ENCODE data around the gene USP31. TPM values are rescaled to one million over a fixed set of nuclear protein-coding genes. Genes with fewer than 3 reads are reported as not detected.

Gene USP31
- total and polyA plus RNA-seq, 10 donors = 0.52 to 9.0 (median 5.5) TPM

- H3K9me3 ChIP-seq = no peaks in the 10 kb centered on the region
- no peak for TF ChIP-seq POLR2AphosphoS5 (IDR thresholded peaks at IDR 0.05)
- TF ChIP-seq POLR2A (IDR thresholded peaks at IDR 0.05) = no peak
- no peak for TF ChIP-seq CTCF (IDR thresholded peaks at IDR 0.05 in 8 of 11, conservative IDR thresholded peaks at IDR 0.05 in 3 of 11)
- H3K27me3 ChIP-seq (replicated peaks in 1 of 7) = no peaks in the 10 kb centered on the region
- DNase-seq = no peak
- H3K27ac ChIP-seq = peak overlapping the region in 4 of 8 donors; percentile 4 to 41 (median 6)
- WGBS, 5 donors = 58 to 84% (median 73%) methylated on average over 8 of the region's 8 CpGs
- peaks cover 0 to 84% (median 30%) of the 10 kb centered on the region in 6 donors for H3K36me3 ChIP-seq
- H3K4me3 ChIP-seq = no peak overlapping the region
- H3K4me1 ChIP-seq = peaks cover 0 to 34% (median 14%) of the 10 kb centered on the region in 6 donors
- intact Hi-C loops (cut with DNase I; ENCODE audit: low total_unique reads) = no loop called here
Measured at GRCh38 chr16:23071196-23072083, 77.8 kb downstream of the USP31 start.

GRCh38 chr16:23069844-23070243, 79.4 kb downstream of the USP31 start:
- Histone ChIP-seq H3K27ac (no peak overlapping the region), H3K36me3 (peaks cover 0 to 71% (median 30%) of the 10 kb centered on the region in 6 donors), H3K27me3 (replicated peaks in 1 of 7) (no peaks in the 10 kb centered on the region), H3K4me1 (peaks cover 0 to 31% (median 11%) of the 10 kb centered on the region in 6 donors), H3K4me3 (no peak overlapping the region), H3K9me3 (no peaks in the 10 kb centered on the region)
- TF ChIP-seq POLR2A (IDR thresholded peaks at IDR 0.05) = no peak
- TF ChIP-seq CTCF (IDR thresholded peaks at IDR 0.05 in 8 of 11, conservative IDR thresholded peaks at IDR 0.05 in 3 of 11) = no peak
- TF ChIP-seq POLR2AphosphoS5 (IDR thresholded peaks at IDR 0.05) = no peak
- no peak for DNase-seq
- 95 to 98% (median 96%) methylated on average over 6 of the region's 6 CpGs for WGBS, 5 donors
- intact Hi-C loops (cut with DNase I; ENCODE audit: low total_unique reads) = no loop called here

DNA sequence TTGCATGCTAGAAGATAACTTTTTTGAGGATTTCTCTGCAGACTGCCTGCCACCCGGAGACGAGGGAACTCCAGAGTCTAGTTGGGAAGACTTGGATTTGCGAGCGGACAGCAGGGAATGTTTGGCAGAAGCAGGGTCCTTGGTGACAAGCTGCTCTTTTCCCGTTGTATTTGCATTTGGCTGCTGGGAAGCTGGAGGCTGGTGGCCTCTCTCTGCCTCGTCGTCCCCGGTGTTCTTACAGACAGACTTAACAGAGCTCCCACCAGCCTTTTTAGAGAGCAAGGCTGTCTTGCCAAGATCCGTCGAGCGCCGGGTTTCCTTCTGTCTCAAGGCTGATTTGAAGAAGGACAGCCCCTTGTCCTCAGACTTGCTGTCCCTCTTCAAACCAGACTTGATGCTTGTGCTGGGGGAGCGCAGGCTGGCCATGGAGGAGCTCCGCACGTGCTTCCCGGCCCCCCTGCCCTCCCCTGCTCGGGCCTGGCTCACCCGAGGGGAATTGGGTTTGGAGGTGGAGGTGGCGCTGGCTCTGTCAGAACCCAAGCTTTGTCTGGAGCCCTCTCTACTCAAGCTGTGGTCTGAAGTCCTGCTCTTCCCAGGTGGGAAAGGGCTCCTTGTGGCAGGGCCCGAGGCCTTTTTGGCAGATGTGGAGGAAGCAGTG, 81.0 kb downstream of the USP31 start:
- WGBS, 5 donors = 93 to 98% (median 96%) methylated on average over 18 to 20 of the region's 20 CpGs
- peaks cover 0 to 61% (median 25%) of the 10 kb centered on the region in 6 donors for H3K36me3 ChIP-seq
- H3K4me1 ChIP-seq = peaks cover 0 to 23% (median 6%) of the 10 kb centered on the region in 6 donors
- intact Hi-C loops (cut with DNase I; ENCODE audit: low total_unique reads) = no loop called here
- no peak for DNase-seq
- no peak overlapping the region for H3K4me3 ChIP-seq
- no peak for TF ChIP-seq POLR2A (IDR thresholded peaks at IDR 0.05)
- TF ChIP-seq CTCF (IDR thresholded peaks at IDR 0.05 in 8 of 11, conservative IDR thresholded peaks at IDR 0.05 in 3 of 11) = no peak
- TF ChIP-seq POLR2AphosphoS5 (IDR thresholded peaks at IDR 0.05) = no peak
- no peaks in the 10 kb centered on the region for H3K27me3 ChIP-seq (replicated peaks in 1 of 7)
- H3K9me3 ChIP-seq = no peaks in the 10 kb centered on the region
- H3K27ac ChIP-seq = no peak overlapping the region

DNA sequence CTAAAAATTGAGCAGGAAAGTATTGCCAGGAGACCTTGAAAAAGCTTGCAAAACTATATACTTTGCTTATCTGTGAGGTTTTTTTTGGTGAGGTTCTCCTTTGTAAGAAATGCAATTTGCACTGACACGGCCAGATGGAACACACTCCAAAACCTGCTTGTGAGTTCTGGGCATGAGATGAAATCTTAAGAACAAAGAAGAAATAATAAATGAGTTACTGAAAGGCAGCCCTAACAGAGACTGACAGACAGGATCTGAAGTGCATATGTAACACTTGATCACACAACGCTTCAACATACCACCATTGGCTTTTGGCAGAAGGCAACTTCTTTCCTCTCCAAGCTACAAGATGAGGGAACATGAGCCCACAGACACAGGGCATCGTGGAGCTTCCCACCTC, 82.6 kb downstream of the USP31 start:
- WGBS, 5 donors = 69 to 82% (median 76%) methylated on average over 3 of the region's 3 CpGs
- DNase-seq = no peak
- no peak overlapping the region for H3K4me3 ChIP-seq
- TF ChIP-seq CTCF (IDR thresholded peaks at IDR 0.05 in 8 of 11, conservative IDR thresholded peaks at IDR 0.05 in 3 of 11) (no peak), POLR2A (IDR thresholded peaks at IDR 0.05) (no peak), POLR2AphosphoS5 (IDR thresholded peaks at IDR 0.05) (no peak)
- H3K36me3 ChIP-seq = peaks cover 0 to 46% (median 25%) of the 10 kb centered on the region in 6 donors
- H3K4me1 ChIP-seq = peaks cover 0 to 14% (median 1%) of the 10 kb centered on the region in 6 donors
- H3K9me3 ChIP-seq = no peaks in the 10 kb centered on the region
- H3K27ac ChIP-seq = no peak overlapping the region
- H3K27me3 ChIP-seq (replicated peaks in 1 of 7) = no peaks in the 10 kb centered on the region
- intact Hi-C loops (cut with DNase I; ENCODE audit: low total_unique reads) = no loop called here
